GM12878 (cell line): ENCODE measurements around the gene DTX3. TPM values are rescaled to one million over a fixed set of nuclear protein-coding genes. Genes with fewer than 3 reads are reported as not detected.
"Not testable (repeated sequence)": the region's sequence is repeated elsewhere in the genome, so short reads cannot be mapped to it uniquely, and the experiment has no call there.

ENCODE experiments used
- ATAC-seq: fragments of 200-7000 bp; cut with Tn5 transposase; 3 replicates; pipeline ENCODE4 v1.9.1; 2020; ENCODE audit warnings: mild to moderate bottlenecking, moderate library complexity
- BruUV-seq: library from RNA; stranded (reverse); fragments of 400-500 nt; replicated peaks from 2 replicates; lab custom pipeline; 2021; lab: Mats Ljungman, UMichigan
- CTCF ChIA-PET: fragments of 300-600 bp; sonication (Branson Sonifier 250); formaldehyde crosslinking; extraction: SDS; loops from one replicate; lab custom pipeline; 2021; ENCODE audit warnings: inconsistent platforms; lab: Yijun Ruan, JAX
- POLR2A ChIA-PET: fragments of 350-600 bp; formaldehyde crosslinking; extraction: SDS; loops from one replicate; lab custom pipeline; 2021; ENCODE audit warnings: inconsistent platforms; lab: Charles Lee
- RAD21 ChIA-PET: fragments of 300-600 bp; sonication (Branson Sonifier 250); formaldehyde crosslinking; loops from one replicate; lab custom pipeline; 2023; ENCODE audit warnings: antibody characterized with exemption; ENCODE audit not compliant: unreplicated experiment; lab: Charles Lee
- SMC1A ChIA-PET: fragments of 300-600 bp; sonication (Branson Sonifier 250); formaldehyde crosslinking; loops from one replicate; lab custom pipeline; 2023; ENCODE audit not compliant: unreplicated experiment, uncharacterized antibody; lab: Charles Lee
- DNase-seq: peaks from one replicate; pipeline ENCODE4 v3.0.0-alpha.2; 2011; ENCODE audit warnings: low read depth, low spot score
- FAIRE-seq: peaks from 3 replicates; lab custom pipeline; 2011; peaks lifted over from hg19 to GRCh38; lab: Jason Lieb, UNC
- H2AFZ ChIP-seq: 2 replicates; pipeline ENCODE4 v1.6.0; 2011; ENCODE audit warnings: low read depth, low read length, control low read depth; ENCODE audit not compliant: control insufficient read depth
- H3K27ac ChIP-seq: 2 replicates; pipeline ENCODE4 v1.5.1; 2011; ENCODE audit warnings: control low read depth; ENCODE audit not compliant: control insufficient read depth, insufficient read depth
- H3K27me3 ChIP-seq, 2 experiments: replicated peaks in 1 of 2; 2 replicates each; pipeline versions ENCODE4 v1.6.0 to v1.6.1; 2011; ENCODE audit warnings: low read length in 1 of 2; ENCODE audit not compliant: control insufficient read depth in 2 of 2, insufficient read depth in 2 of 2
- H3K36me3 ChIP-seq, 2 experiments: 2 replicates each; pipeline ENCODE4 v1.5.1; 2011; ENCODE audit warnings: low read length in 1 of 2; ENCODE audit not compliant: control insufficient read depth in 2 of 2, insufficient read depth in 2 of 2
- H3K4me1 ChIP-seq: 2 replicates; pipeline ENCODE4 v1.6.1; 2011; ENCODE audit warnings: mild to moderate bottlenecking, low read length, moderate library complexity, mixed read lengths; ENCODE audit not compliant: control insufficient read depth, insufficient read depth
- H3K4me2 ChIP-seq: 2 replicates; pipeline ENCODE4 v1.6.0; 2011; ENCODE audit warnings: control low read depth; ENCODE audit not compliant: control insufficient read depth, insufficient read depth
- H3K4me3 ChIP-seq: fragments of 200-600 bp; sonication (generic); 2 replicates; pipeline ENCODE4 v1.5.1; 2016
- H3K79me2 ChIP-seq: 2 replicates; pipeline ENCODE4 v1.6.0; 2011; ENCODE audit warnings: low read length; ENCODE audit not compliant: control insufficient read depth, insufficient read depth
- H3K9ac ChIP-seq: 2 replicates; pipeline ENCODE4 v1.8.0; 2011; ENCODE audit warnings: low read length, control low read depth, mixed read lengths; ENCODE audit not compliant: control insufficient read depth, insufficient read depth
- H3K9me3 ChIP-seq: replicated peaks from 3 replicates; pipeline ENCODE4 v1.5.1; 2011; ENCODE audit warnings: mild to moderate bottlenecking, low read length; ENCODE audit not compliant: control insufficient read depth, insufficient read depth
- H4K20me1 ChIP-seq: 2 replicates; pipeline ENCODE4 v1.6.0; 2011; ENCODE audit not compliant: control insufficient read depth, insufficient read depth
- FOXK2 ChIP-seq: fragments of 450-650 bp; IDR thresholded peaks from 2 replicates; pipeline ENCODE4 v1.6.1; 2017; ENCODE audit warnings: mild to moderate bottlenecking, moderate library complexity
- GATAD2B ChIP-seq: fragments of 450-650 bp; conservative IDR thresholded peaks from 2 replicates; pipeline ENCODE4 v1.6.1; 2017; ENCODE audit warnings: low read depth, mild to moderate bottlenecking, moderate library complexity
- NR2C2 ChIP-seq: IDR thresholded peaks from 2 replicates; pipeline ENCODE4 v1.6.1; 2011; ENCODE audit warnings: borderline replicate concordance, low read depth; ENCODE audit not compliant: control insufficient read depth, insufficient read length
- SMAD1 ChIP-seq: fragments of 450-650 bp; IDR thresholded peaks from 2 replicates; pipeline ENCODE4 v1.6.1; 2018; ENCODE audit warnings: mild to moderate bottlenecking, low read depth; ENCODE audit not compliant: partially characterized antibody
- STAT3 ChIP-seq: IDR thresholded peaks from 2 replicates; pipeline ENCODE4 v1.6.1; 2011; ENCODE audit warnings: low read depth, low read length, improper control_type of control experiment
- SUPT20H ChIP-seq: IDR thresholded peaks from 2 replicates; pipeline ENCODE4 v1.6.1; 2011; ENCODE audit warnings: low read depth, mild to moderate bottlenecking, low read length, moderate library complexity, borderline replicate concordance; ENCODE audit not compliant: control insufficient read depth
- WGBS: methylation state at CpG from one replicate; pipeline ENCODE4 v1.1.6; 2016; ENCODE audit warnings: low lambda C conversion rate; ENCODE audit not compliant: insufficient replicate concordance, insufficient coverage; ENCODE audit errors: missing lambda C conversion rate; 5-methylcytosine and 5-hydroxymethylcytosine counted together
- in situ Hi-C: fragments of 300-500 bp; cut with MboI; formaldehyde crosslinking; loops from 9 replicates; pipeline ENCODE4 v1.14.3; 2018; ENCODE audit warnings: mixed read lengths
- intact Hi-C: fragments of 100-400 bp; cut with micrococcal nuclease; formaldehyde crosslinking; loops from one replicate; pipeline ENCODE4 v1.14.2; 2022; ENCODE audit not compliant: unreplicated experiment
- polyA plus RNA-seq, 11 experiments: library from polyadenylated mRNA; depleted of rRNA in 4 of 11; unstranded in 6 of 11; stranded (reverse) in 5 of 11; fragments of >200 nt; fragmentation: Nextera tagmentation in 4 of 11; fragmentation: Illumina TruSeq in 1 of 11; extraction: Ambion mirVana in 4 of 11; extraction: Trizol in 1 of 11; gene quantifications; 1 replicate in 1 of 11; 2 replicates in 10 of 11; pipeline versions ENCODE4 v1.2.1 to v1.2.3, GENCODE V29; 2011 to 2016; ENCODE audit warnings: inconsistent platforms in 2 of 11, missing spikeins in 2 of 11, low read depth in 1 of 11
- total RNA-seq, 4 experiments: library from RNA; depleted of rRNA in 3 of 4; stranded (reverse); fragments of >200 nt in 3 of 4; fragmentation: Illumina TruSeq in 1 of 4; extraction: Trizol in 1 of 4; gene quantifications; 2 replicates each; pipeline versions ENCODE4 v1.2.1 to v1.2.3, GENCODE V29; 2013 to 2021
- TF ChIP-seq, protein P1 (sequence below): IDR thresholded peaks from 2 replicates; pipeline ENCODE4 v1.6.1; 2012; ENCODE audit warnings: mild to moderate bottlenecking, low read depth, low read length
- TF ChIP-seq, protein P2 (sequence below): fragments of 450-650 bp; IDR thresholded peaks from 2 replicates; pipeline ENCODE4 v1.6.1; 2017; ENCODE audit warnings: mild to moderate bottlenecking, moderate library complexity

DTX3 gene
- total and polyA plus RNA-seq, 10 of the 15 experiments (the other 5 are each of a cell fraction or from before 2014, with no cell fraction given): 1.1 to 13.6 (median 5.6) TPM

GRCh38 chr12:57646659-57647049 is 42.0 kb downstream of the DTX3 start:
- H3K9me3 ChIP-seq, H3K27me3 ChIP-seq, H3K36me3 ChIP-seq, CTCF ChIA-PET, in situ Hi-C loops, H3K4me2 ChIP-seq, H3K9ac ChIP-seq, SMC1A ChIA-PET, RAD21 ChIA-PET, H4K20me1 ChIP-seq, ATAC-seq, H3K79me2 ChIP-seq, POLR2A ChIA-PET, BruUV-seq, H2AFZ ChIP-seq, H3K27ac ChIP-seq, DNase-seq, H3K4me3 ChIP-seq, intact Hi-C loops, FAIRE-seq, H3K4me1 ChIP-seq: not testable (repeated sequence)
- 76% methylated on average over 8 of the region's 15 CpGs for WGBS

DNA sequence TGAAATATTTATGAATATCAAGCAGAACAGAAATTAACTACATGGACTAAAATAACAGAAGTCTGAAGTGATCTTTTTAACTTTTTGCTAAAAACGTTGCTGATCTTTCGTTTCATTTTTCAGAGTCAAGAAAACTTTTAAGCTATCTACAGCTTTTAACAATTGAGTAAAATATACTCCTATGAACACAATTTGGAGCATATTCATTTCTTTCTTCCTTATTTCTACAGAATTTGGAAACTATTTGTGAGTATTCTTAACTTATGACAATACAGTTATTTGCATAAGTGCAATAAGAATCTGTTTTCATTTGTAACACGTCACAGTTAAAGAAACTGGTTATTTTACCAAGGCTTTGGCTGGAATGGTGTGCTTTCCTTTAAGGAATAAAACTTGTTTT is 49.4 kb downstream of the DTX3 start:
- no TSS peak for BruUV-seq
- Histone ChIP-seq H3K79me2 (no peaks in the 10 kb centered on the region), H3K27ac (no peak overlapping the region), H3K4me3 (no peak overlapping the region), H3K9ac (no peak overlapping the region), H3K4me2 (no peak overlapping the region), H3K36me3 (no peaks in the 10 kb centered on the region), H4K20me1 (no peaks in the 10 kb centered on the region), H3K9me3 (no peaks in the 10 kb centered on the region; the same call in 2 of the 3 replicates), H2AFZ (no peak overlapping the region), H3K4me1 (no peaks in the 10 kb centered on the region), H3K27me3 (no peaks in the 10 kb centered on the region)
- DNase-seq (no peak), FAIRE-seq (no peak), ATAC-seq (no peak)
- WGBS: 35% methylated on average over 3 of the region's 3 CpGs
- ChIA-PET SMC1A (no interaction called here), RAD21 (no interaction called here), POLR2A (no interaction called here), CTCF (no interaction called here)
- intact Hi-C loops: no loop called here
- in situ Hi-C loops: no loop called here
- TF ChIP-seq SMAD1 (no peak), FOXK2 (no peak), NR2C2 (no peak), SUPT20H (no peak), STAT3 (no peak), GATAD2B (no peak)
- TF ChIP-seq, protein P1, sequence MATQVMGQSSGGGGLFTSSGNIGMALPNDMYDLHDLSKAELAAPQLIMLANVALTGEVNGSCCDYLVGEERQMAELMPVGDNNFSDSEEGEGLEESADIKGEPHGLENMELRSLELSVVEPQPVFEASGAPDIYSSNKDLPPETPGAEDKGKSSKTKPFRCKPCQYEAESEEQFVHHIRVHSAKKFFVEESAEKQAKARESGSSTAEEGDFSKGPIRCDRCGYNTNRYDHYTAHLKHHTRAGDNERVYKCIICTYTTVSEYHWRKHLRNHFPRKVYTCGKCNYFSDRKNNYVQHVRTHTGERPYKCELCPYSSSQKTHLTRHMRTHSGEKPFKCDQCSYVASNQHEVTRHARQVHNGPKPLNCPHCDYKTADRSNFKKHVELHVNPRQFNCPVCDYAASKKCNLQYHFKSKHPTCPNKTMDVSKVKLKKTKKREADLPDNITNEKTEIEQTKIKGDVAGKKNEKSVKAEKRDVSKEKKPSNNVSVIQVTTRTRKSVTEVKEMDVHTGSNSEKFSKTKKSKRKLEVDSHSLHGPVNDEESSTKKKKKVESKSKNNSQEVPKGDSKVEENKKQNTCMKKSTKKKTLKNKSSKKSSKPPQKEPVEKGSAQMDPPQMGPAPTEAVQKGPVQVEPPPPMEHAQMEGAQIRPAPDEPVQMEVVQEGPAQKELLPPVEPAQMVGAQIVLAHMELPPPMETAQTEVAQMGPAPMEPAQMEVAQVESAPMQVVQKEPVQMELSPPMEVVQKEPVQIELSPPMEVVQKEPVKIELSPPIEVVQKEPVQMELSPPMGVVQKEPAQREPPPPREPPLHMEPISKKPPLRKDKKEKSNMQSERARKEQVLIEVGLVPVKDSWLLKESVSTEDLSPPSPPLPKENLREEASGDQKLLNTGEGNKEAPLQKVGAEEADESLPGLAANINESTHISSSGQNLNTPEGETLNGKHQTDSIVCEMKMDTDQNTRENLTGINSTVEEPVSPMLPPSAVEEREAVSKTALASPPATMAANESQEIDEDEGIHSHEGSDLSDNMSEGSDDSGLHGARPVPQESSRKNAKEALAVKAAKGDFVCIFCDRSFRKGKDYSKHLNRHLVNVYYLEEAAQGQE: no peak
- TF ChIP-seq, protein P2, sequence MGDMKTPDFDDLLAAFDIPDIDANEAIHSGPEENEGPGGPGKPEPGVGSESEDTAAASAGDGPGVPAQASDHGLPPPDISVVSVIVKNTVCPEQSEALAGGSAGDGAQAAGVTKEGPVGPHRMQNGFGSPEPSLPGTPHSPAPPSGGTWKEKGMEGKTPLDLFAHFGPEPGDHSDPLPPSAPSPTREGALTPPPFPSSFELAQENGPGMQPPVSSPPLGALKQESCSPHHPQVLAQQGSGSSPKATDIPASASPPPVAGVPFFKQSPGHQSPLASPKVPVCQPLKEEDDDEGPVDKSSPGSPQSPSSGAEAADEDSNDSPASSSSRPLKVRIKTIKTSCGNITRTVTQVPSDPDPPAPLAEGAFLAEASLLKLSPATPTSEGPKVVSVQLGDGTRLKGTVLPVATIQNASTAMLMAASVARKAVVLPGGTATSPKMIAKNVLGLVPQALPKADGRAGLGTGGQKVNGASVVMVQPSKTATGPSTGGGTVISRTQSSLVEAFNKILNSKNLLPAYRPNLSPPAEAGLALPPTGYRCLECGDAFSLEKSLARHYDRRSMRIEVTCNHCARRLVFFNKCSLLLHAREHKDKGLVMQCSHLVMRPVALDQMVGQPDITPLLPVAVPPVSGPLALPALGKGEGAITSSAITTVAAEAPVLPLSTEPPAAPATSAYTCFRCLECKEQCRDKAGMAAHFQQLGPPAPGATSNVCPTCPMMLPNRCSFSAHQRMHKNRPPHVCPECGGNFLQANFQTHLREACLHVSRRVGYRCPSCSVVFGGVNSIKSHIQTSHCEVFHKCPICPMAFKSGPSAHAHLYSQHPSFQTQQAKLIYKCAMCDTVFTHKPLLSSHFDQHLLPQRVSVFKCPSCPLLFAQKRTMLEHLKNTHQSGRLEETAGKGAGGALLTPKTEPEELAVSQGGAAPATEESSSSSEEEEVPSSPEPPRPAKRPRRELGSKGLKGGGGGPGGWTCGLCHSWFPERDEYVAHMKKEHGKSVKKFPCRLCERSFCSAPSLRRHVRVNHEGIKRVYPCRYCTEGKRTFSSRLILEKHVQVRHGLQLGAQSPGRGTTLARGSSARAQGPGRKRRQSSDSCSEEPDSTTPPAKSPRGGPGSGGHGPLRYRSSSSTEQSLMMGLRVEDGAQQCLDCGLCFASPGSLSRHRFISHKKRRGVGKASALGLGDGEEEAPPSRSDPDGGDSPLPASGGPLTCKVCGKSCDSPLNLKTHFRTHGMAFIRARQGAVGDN: no peak
